CD4-positive, CD25-positive, alpha-beta regulatory T cell (primary cell): Measurements from ENCODE around the gene CAMTA1. TPM values are rescaled to one million over a fixed set of nuclear protein-coding genes. Genes with fewer than 3 reads are reported as not detected.

Experiments
- ATAC-seq, 2 donors: fragments of 150-1000 bp; cut with Tn5 transposase; one replicate each; pipeline ENCODE4 v1.10.0; 2021; ENCODE audit warnings: low read depth in 2 of 2, moderate number of reproducible peaks in 2 of 2, moderate library complexity in 1 of 2
- DNase-seq, 3 donors: peaks; one replicate each; pipeline versions ENCODE4 v3.0.0 to v3.0.0-alpha.2; 2012 to 2022; ENCODE audit warnings: mixed read lengths in 1 of 3
- H3K27ac ChIP-seq: one replicate; pipeline ENCODE4 v1.7.0; 2013; ENCODE audit warnings: mild to moderate bottlenecking, low read length; ENCODE audit not compliant: insufficient read depth, poor library complexity, severe bottlenecking
- H3K27me3 ChIP-seq: one replicate; pipeline ENCODE4 v1.7.0; 2013; ENCODE audit warnings: low read length; ENCODE audit not compliant: control insufficient read depth, insufficient read depth
- H3K36me3 ChIP-seq: one replicate; pipeline ENCODE4 v1.7.0; 2013; ENCODE audit warnings: mild to moderate bottlenecking, low read length, moderate library complexity; ENCODE audit not compliant: control insufficient read depth, insufficient read depth
- H3K4me1 ChIP-seq: 2 replicates; pipeline ENCODE4 v1.7.0; 2013; ENCODE audit warnings: mild to moderate bottlenecking, low read length; ENCODE audit not compliant: insufficient read depth, control insufficient read depth, poor library complexity, severe bottlenecking
- H3K4me3 ChIP-seq: one replicate; pipeline ENCODE4 v1.7.0; 2013; ENCODE audit warnings: low read depth, mild to moderate bottlenecking, low read length, moderate library complexity
- H3K9me3 ChIP-seq, 2 experiments: 1 replicate in 1 of 2; 2 replicates in 1 of 2; pipeline ENCODE4 v1.7.0; 2013; ENCODE audit warnings: low read length in 2 of 2, mild to moderate bottlenecking in 1 of 2, moderate library complexity in 1 of 2; ENCODE audit not compliant: control insufficient read depth in 2 of 2
- H3K27ac Mint-ChIP-seq, 3 donors: one replicate each; pipeline ENCODE4 v1.8.0; 2020 to 2022; ENCODE audit warnings: mild to moderate bottlenecking in 3 of 3, mixed read lengths in 3 of 3, moderate library complexity in 2 of 3
- H3K27me3 Mint-ChIP-seq: one replicate; pipeline ENCODE4 v1.8.0; 2022; ENCODE audit warnings: mild to moderate bottlenecking, mixed read lengths
- H3K36me3 Mint-ChIP-seq: one replicate; pipeline ENCODE4 v1.8.0; 2020; ENCODE audit warnings: mixed read lengths
- H3K4me1 Mint-ChIP-seq, 4 donors: one replicate each; pipeline ENCODE4 v1.8.0; 2020 to 2022; ENCODE audit warnings: mixed read lengths in 4 of 4, mild to moderate bottlenecking in 1 of 4
- H3K4me3 Mint-ChIP-seq, 4 donors: one replicate each; pipeline ENCODE4 v1.8.0; 2020 to 2022; ENCODE audit warnings: mild to moderate bottlenecking in 4 of 4, mixed read lengths in 4 of 4, moderate library complexity in 3 of 4
- H3K9me3 Mint-ChIP-seq, 7 donors: one replicate each; pipeline ENCODE4 v1.8.0; 2020 to 2022; ENCODE audit warnings: mixed read lengths in 7 of 7, mild to moderate bottlenecking in 3 of 7, moderate library complexity in 2 of 7
- polyA plus RNA-seq, 4 donors: library from polyadenylated mRNA; unstranded; fragments of 300-500 nt; fragmentation: Illumina TruSeq; gene quantifications; one replicate each; pipeline ENCODE4 v1.2.3, GENCODE V29; 2021
- total RNA-seq: library from RNA; stranded (reverse); gene quantifications from one replicate; pipeline ENCODE4 v1.2.3, GENCODE V29; 2022

The CAMTA1 gene
- total and polyA plus RNA-seq, 5 donors from 2014 or later: 48.8 to 112 (median 80.0) TPM

DNA sequence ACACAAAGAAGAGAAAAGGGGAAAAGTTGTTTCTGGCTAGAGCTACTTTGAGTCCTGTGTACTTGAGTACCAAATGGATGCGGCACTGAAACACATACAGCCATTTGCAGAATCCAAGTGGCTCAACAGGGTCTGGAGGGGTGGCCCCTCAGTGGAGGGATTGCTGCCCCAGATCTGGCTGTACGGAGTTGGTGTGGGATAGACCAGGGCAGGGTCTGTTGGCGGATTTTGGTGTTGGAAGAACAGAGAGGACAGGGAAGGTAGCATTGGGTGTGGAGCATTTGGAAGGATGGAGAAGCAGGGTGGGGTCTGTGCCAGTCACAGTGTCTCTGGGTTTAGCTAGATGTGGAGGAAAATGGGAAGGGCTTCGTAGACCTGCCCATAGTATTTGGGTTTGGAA lies 220.5 kb downstream of the CAMTA1 start:
- Histone ChIP-seq H3K4me3 (no peak overlapping the region), H3K4me1 (no peaks in the 10 kb centered on the region), H3K9me3 (no peaks in the 10 kb centered on the region), H3K36me3 (no peaks in the 10 kb centered on the region), H3K27me3 (no peaks in the 10 kb centered on the region), H3K27ac (no peak overlapping the region)
- DNase-seq (no peak), ATAC-seq (no peak)
- Mint-ChIP-seq H3K27ac (no peak overlapping the region), H3K4me3 (no peak overlapping the region), H3K9me3 (no peaks in the 10 kb centered on the region), H3K27me3 (peaks cover 5% of the 10 kb centered on the region), H3K36me3 (no peaks in the 10 kb centered on the region), H3K4me1 (no peaks in the 10 kb centered on the region)

DNA sequence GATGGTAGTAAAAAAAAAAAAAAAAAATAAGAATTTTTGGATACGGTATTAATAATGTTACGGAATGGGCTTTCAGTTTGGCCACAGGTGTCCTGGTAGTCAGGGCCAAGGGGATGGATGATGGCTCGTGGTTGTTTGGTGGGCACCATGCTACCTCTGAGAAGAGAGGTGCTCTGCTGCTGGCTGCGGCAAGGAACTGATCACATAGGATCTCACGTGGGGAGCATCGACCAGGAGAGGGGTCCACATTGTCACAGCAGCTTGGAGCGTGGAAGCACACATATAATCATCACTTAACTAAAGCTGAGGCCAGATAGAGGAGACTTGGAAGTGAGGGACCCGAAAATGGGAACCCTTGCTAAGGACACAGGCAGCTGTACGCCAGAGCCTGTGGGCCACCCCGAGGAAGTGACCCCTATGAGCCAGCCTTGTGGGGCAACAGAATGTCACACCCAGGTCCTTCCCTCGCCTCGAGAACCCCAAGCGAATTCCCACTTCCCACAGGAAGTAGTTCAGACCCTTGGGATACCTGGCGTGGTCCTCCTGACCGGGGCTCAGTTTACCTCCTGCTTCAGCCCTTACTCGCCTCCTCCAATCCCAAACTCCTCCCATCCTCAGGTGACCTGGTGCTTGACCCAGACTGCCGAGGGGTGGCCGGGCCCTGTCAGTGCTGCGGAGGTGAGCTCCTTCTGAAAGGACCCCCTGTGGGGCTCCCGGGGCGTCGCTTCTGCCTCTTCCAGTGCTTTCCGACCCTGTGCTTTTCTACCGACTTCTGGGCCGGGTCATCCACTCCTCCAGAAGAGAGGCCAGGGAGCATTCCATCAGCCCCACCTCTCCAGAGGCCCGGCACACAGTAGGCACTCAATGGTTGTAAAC lies 222.0 kb downstream of the CAMTA1 start:
- Histone ChIP-seq H3K27me3 (no peaks in the 10 kb centered on the region), H3K27ac (no peak overlapping the region), H3K36me3 (no peaks in the 10 kb centered on the region), H3K4me3 (no peak overlapping the region), H3K4me1 (no peaks in the 10 kb centered on the region), H3K9me3 (no peaks in the 10 kb centered on the region)
- Mint-ChIP-seq H3K4me1 (no peaks in the 10 kb centered on the region), H3K27ac (no peak overlapping the region), H3K36me3 (no peaks in the 10 kb centered on the region), H3K9me3 (peaks cover 0 to 2% (median 0%) of the 10 kb centered on the region in 7 donors), H3K27me3 (peaks cover 5% of the 10 kb centered on the region), H3K4me3 (no peak overlapping the region)
- DNase-seq (no peak), ATAC-seq (no peak)

DNA sequence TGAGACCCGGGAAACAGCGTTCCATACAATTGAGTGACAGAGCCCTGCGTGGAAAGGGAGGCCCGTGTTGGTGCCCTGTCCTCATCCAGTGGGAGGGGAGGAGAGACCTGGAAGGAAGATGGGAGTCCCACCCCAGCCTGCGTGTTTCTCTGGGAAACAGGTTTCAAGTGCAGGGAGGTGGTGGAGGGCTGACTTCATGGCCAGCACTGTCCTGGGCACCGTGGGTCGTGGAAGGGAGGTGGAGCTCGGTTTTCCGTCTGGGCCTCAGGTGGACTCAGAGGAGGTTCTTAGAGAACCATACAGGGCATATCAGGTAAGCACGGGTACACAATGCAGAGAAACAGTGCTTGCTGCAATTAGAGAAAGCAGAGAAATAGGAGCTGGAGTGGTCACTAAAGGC lies 222.6 kb downstream of the CAMTA1 start:
- no peaks in the 10 kb centered on the region for H3K4me1 ChIP-seq
- DNase-seq: no peak
- no peaks in the 10 kb centered on the region for H3K4me1 Mint-ChIP-seq
- H3K36me3 ChIP-seq: no peaks in the 10 kb centered on the region
- no peak overlapping the region for H3K4me3 Mint-ChIP-seq
- H3K27me3 ChIP-seq: no peaks in the 10 kb centered on the region
- H3K4me3 ChIP-seq: no peak overlapping the region
- no peak overlapping the region for H3K27ac ChIP-seq
- H3K27ac Mint-ChIP-seq: no peak overlapping the region
- ATAC-seq: no peak
- H3K36me3 Mint-ChIP-seq: no peaks in the 10 kb centered on the region
- peaks cover 0 to 2% (median 0%) of the 10 kb centered on the region in 7 donors for H3K9me3 Mint-ChIP-seq
- H3K9me3 ChIP-seq: no peaks in the 10 kb centered on the region
- H3K27me3 Mint-ChIP-seq: peaks cover 5% of the 10 kb centered on the region

GRCh38 chr1:7008331-7008730 lies 223.1 kb downstream of the CAMTA1 start:
- Mint-ChIP-seq H3K27me3 (peaks cover 3% of the 10 kb centered on the region), H3K27ac (no peak overlapping the region), H3K9me3 (peaks cover 0 to 2% (median 0%) of the 10 kb centered on the region in 7 donors), H3K36me3 (no peaks in the 10 kb centered on the region), H3K4me3 (no peak overlapping the region), H3K4me1 (no peaks in the 10 kb centered on the region)
- no peaks in the 10 kb centered on the region for H3K27me3 ChIP-seq
- no peak overlapping the region for H3K27ac ChIP-seq
- ATAC-seq (no peak), DNase-seq (no peak)
- H3K4me1 ChIP-seq: no peaks in the 10 kb centered on the region
- H3K9me3 ChIP-seq: no peaks in the 10 kb centered on the region
- H3K4me3 ChIP-seq: no peak overlapping the region
- H3K36me3 ChIP-seq: no peaks in the 10 kb centered on the region

DNA sequence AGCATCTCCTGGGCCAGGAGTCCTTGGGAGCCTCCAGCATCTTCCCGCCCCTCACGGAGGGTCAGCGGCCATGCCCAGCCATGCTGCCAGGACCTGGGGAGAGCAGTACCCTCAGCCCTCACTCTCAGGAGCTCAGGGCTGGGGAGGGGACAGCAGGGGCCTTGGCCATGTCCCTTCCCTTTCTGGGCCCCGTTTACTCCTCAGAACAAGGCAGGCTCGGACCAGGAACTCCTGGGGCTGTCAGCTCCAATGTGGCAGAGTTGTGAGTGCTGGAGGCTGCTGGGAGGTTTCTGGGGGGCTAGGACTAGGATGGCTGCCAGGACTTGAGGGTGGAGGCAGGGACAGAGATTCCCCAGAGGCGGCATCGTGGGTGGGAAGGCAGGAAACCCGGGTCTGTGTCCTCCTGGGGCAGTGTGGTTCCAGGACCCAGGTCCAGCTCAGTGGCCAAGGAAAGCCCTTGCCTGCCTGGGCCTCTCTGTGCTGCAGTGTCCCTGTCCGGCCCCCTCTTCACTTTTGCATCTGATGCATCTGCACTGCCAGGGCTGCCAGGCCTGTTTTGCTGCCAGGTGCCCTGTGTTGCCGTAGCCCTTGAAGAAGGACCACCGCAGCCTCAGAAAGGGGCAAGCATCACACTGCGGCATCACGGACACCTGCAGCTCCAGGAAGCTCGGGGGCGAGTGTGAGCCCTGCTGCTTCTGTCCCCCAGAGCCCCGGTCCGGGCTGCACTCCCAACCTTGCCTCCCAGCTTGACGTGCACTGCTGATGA lies 223.9 kb downstream of the CAMTA1 start:
- H3K36me3 Mint-ChIP-seq: no peaks in the 10 kb centered on the region
- Histone ChIP-seq H3K27me3 (no peaks in the 10 kb centered on the region), H3K4me1 (no peaks in the 10 kb centered on the region), H3K9me3 (no peaks in the 10 kb centered on the region), H3K36me3 (no peaks in the 10 kb centered on the region), H3K4me3 (no peak overlapping the region), H3K27ac (no peak overlapping the region)
- no peak for DNase-seq
- ATAC-seq: no peak
- H3K9me3 Mint-ChIP-seq: peaks cover 0 to 2% (median 0%) of the 10 kb centered on the region in 7 donors
- no peaks in the 10 kb centered on the region for H3K27me3 Mint-ChIP-seq
- no peak overlapping the region for H3K27ac Mint-ChIP-seq
- no peaks in the 10 kb centered on the region for H3K4me1 Mint-ChIP-seq
- no peak overlapping the region for H3K4me3 Mint-ChIP-seq

DNA sequence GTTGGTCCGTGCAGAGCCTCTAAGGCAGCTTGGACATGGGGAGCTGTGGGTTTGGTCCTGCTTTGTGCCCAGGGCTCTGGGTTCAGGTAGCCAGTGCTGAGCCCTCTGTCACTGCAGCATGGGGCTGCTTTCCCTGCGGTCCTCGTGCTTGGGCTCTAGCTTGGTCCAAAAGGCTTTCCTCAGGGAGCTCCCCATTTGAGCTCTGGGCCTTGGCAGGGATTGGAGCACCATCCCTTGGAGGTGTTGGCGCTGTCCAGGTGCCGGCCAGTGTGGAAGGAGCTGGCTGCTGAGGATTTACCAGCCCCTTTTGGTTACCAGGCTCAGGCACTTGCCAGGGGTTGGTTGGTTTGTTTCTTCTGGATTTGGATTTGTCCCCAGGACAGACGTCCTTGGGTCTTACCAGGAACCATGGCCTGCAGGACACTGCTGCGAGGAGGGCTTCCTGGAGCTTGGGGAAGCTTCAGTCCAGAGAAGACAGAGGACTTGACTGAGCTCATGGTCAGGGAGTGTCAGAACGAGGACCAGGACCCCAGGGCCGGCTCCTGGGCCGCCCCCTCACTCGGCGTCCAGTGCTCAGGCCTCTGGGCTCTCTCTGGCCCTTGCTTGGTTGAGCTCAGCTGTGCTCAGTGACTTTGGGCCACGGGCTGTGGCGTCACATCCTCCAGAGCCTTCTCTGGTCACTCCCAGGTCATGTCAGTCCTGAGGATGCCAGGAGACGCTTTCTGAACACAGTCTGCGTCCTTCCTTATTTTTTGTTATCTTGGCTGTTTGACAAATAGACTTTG lies 224.7 kb downstream of the CAMTA1 start:
- no peaks in the 10 kb centered on the region for H3K4me1 Mint-ChIP-seq
- H3K4me3 Mint-ChIP-seq: no peak overlapping the region
- ATAC-seq: no peak
- H3K4me1 ChIP-seq: no peaks in the 10 kb centered on the region
- no peaks in the 10 kb centered on the region for H3K27me3 Mint-ChIP-seq
- H3K36me3 ChIP-seq: no peaks in the 10 kb centered on the region
- no peaks in the 10 kb centered on the region for H3K27me3 ChIP-seq
- DNase-seq: no peak
- no peaks in the 10 kb centered on the region for H3K36me3 Mint-ChIP-seq
- H3K9me3 ChIP-seq: no peaks in the 10 kb centered on the region
- no peak overlapping the region for H3K27ac Mint-ChIP-seq
- no peak overlapping the region for H3K27ac ChIP-seq
- H3K9me3 Mint-ChIP-seq: peaks cover 0 to 2% (median 0%) of the 10 kb centered on the region in 7 donors
- H3K4me3 ChIP-seq: no peak overlapping the region

GRCh38 chr1:7010534-7011200 lies 225.4 kb downstream of the CAMTA1 start:
- Mint-ChIP-seq H3K27ac (no peak overlapping the region), H3K4me3 (no peak overlapping the region), H3K9me3 (peaks cover 0 to 2% (median 0%) of the 10 kb centered on the region in 7 donors), H3K4me1 (no peaks in the 10 kb centered on the region), H3K36me3 (no peaks in the 10 kb centered on the region), H3K27me3 (no peaks in the 10 kb centered on the region)
- Histone ChIP-seq H3K27me3 (no peaks in the 10 kb centered on the region), H3K9me3 (no peaks in the 10 kb centered on the region), H3K4me1 (no peaks in the 10 kb centered on the region), H3K27ac (no peak overlapping the region), H3K4me3 (no peak overlapping the region), H3K36me3 (no peaks in the 10 kb centered on the region)
- DNase-seq (no peak), ATAC-seq (no peak)
